Peyer's patch (tissue), 4 donors: Measurements from ENCODE around the gene SAP25. TPM values are rescaled to one million over a fixed set of nuclear protein-coding genes. Genes with fewer than 3 reads are reported as not detected.

Experiments used
- DNase-seq, 3 donors: peaks; one replicate each; pipeline ENCODE4 v3.0.0-alpha.2; 2017 to 2019
- H3K27ac ChIP-seq, 4 donors: fragments of 200-600 bp; sonication (generic); one replicate each; pipeline ENCODE4 v1.5.1; 2016 to 2019
- H3K27me3 ChIP-seq, 2 donors: fragments of 200-600 bp; sonication (generic); one replicate each; pipeline ENCODE4 v1.5.1; 2019
- H3K36me3 ChIP-seq, 3 donors: fragments of 200-600 bp; sonication (generic); one replicate each; pipeline ENCODE4 v1.5.1; 2016 to 2019
- H3K4me1 ChIP-seq, 4 donors: fragments of 200-600 bp; sonication (generic); one replicate each; pipeline ENCODE4 v1.5.1; 2016 to 2019
- H3K4me3 ChIP-seq, 4 donors: fragments of 200-600 bp; sonication (generic); 1 replicate in 3 of 4; 2 replicates in 1 of 4; pipeline ENCODE4 v1.5.1; 2016 to 2019; ENCODE audit warnings: mild to moderate bottlenecking in 1 of 4
- H3K9me3 ChIP-seq, 4 donors: fragments of 200-600 bp; sonication (generic); one replicate each; pipeline ENCODE4 v1.5.1; 2016 to 2019; ENCODE audit warnings: mild to moderate bottlenecking in 1 of 4
- CTCF ChIP-seq, 6 experiments: fragments of 450-650 bp in 4 of 6; fragments of 200-600 bp in 2 of 6; sonication (generic) in 1 of 6; IDR thresholded peaks; one replicate each; pipeline ENCODE4 v1.5.1; 2017 to 2019; ENCODE audit warnings: antibody characterized with exemption in 6 of 6, mild to moderate bottlenecking in 3 of 6, moderate library complexity in 1 of 6
- POLR2A ChIP-seq, 2 donors: fragments of 450-650 bp; IDR thresholded peaks; one replicate each; pipeline ENCODE4 v1.5.1; 2017; ENCODE audit warnings: antibody characterized with exemption in 2 of 2, mild to moderate bottlenecking in 2 of 2, moderate library complexity in 2 of 2
- total RNA-seq, 4 donors: library from RNA; depleted of rRNA; stranded (reverse); fragments of >200 nt; gene quantifications; one replicate each; pipeline ENCODE4 v1.1.0, GENCODE V29; 2016

SAP25 gene
- total RNA-seq, 4 donors from 2014 or later = 2.5 to 18.2 (median 13.4) TPM

- Histone ChIP-seq H3K4me3 (no peak overlapping the region), H3K36me3 (no peaks in the 10 kb centered on the region), H3K27me3 (no peaks in the 10 kb centered on the region), H3K9me3 (no peaks in the 10 kb centered on the region), H3K4me1 (peaks cover 0 to 35% (median 5%) of the 10 kb centered on the region in 4 donors), H3K27ac (no peak overlapping the region)
- DNase-seq = no peak
- TF ChIP-seq CTCF (IDR thresholded peaks at IDR 0.05) = no peak
- TF ChIP-seq POLR2A (IDR thresholded peaks at IDR 0.05) = no peak
Observed at GRCh38 chr7:100600730-100601038, 27.0 kb upstream of the SAP25 start.

GRCh38 chr7:100599911-100600729 is 26.4 kb upstream of the SAP25 start:
- Histone ChIP-seq H3K36me3 (no peaks in the 10 kb centered on the region), H3K9me3 (no peaks in the 10 kb centered on the region), H3K4me1 (peaks cover 0 to 29% (median 2%) of the 10 kb centered on the region in 4 donors), H3K4me3 (no peak overlapping the region), H3K27me3 (no peaks in the 10 kb centered on the region), H3K27ac (no peak overlapping the region)
- TF ChIP-seq CTCF (IDR thresholded peaks at IDR 0.05) (no peak), POLR2A (IDR thresholded peaks at IDR 0.05) (no peak)
- DNase-seq = no peak

- Histone ChIP-seq H3K27me3 (no peaks in the 10 kb centered on the region), H3K9me3 (no peaks in the 10 kb centered on the region), H3K4me3 (no peak overlapping the region), H3K27ac (no peak overlapping the region), H3K36me3 (no peaks in the 10 kb centered on the region), H3K4me1 (peaks cover 0 to 14% (median 0%) of the 10 kb centered on the region in 4 donors)
- no peak for DNase-seq
- TF ChIP-seq POLR2A (IDR thresholded peaks at IDR 0.05) (no peak), CTCF (IDR thresholded peaks at IDR 0.05) (no peak)
Observed at GRCh38 chr7:100598425-100598824, 24.7 kb upstream of the SAP25 start.

- Histone ChIP-seq H3K27me3 (no peaks in the 10 kb centered on the region), H3K27ac (no peak overlapping the region), H3K4me3 (no peak overlapping the region), H3K4me1 (no peaks in the 10 kb centered on the region), H3K36me3 (no peaks in the 10 kb centered on the region), H3K9me3 (no peaks in the 10 kb centered on the region)
- no peak for DNase-seq
- TF ChIP-seq CTCF (IDR thresholded peaks at IDR 0.05) (no peak), POLR2A (IDR thresholded peaks at IDR 0.05) (no peak)
Observed at GRCh38 chr7:100595188-100595587, 21.5 kb upstream of the SAP25 start.

GRCh38 chr7:100591596-100591995 is 17.9 kb upstream of the SAP25 start:
- Histone ChIP-seq H3K36me3 (no peaks in the 10 kb centered on the region), H3K27ac (no peak overlapping the region), H3K4me1 (peaks cover 0 to 4% (median 0%) of the 10 kb centered on the region in 4 donors), H3K4me3 (no peak overlapping the region), H3K27me3 (no peaks in the 10 kb centered on the region), H3K9me3 (no peaks in the 10 kb centered on the region)
- no peak for DNase-seq
- TF ChIP-seq CTCF (IDR thresholded peaks at IDR 0.05) (no peak), POLR2A (IDR thresholded peaks at IDR 0.05) (no peak)
